GM23338 (cell line): ENCODE results near the gene PHF20. TPM values are rescaled to one million over a fixed set of nuclear protein-coding genes. Genes with fewer than 3 reads are reported as not detected.

ENCODE experiments used
- ATAC-seq: fragments of 200-7000 bp; cut with Tn5 transposase; 3 replicates; pipeline ENCODE4 v1.9.1; 2020
- DNase-seq: peaks from one replicate; pipeline ENCODE4 v3.0.0-alpha.2; 2015; ENCODE audit warnings: low spot score
- H2AFZ ChIP-seq: fragments of 200-600 bp; sonication (generic); 2 replicates; pipeline ENCODE4 v1.8.0; 2016; ENCODE audit warnings: antibody characterized with exemption, mild to moderate bottlenecking, moderate library complexity
- H3F3A ChIP-seq: fragments of 200-600 bp; sonication (generic); replicated peaks from 2 replicates; pipeline ENCODE4 v1.8.0; 2017; ENCODE audit warnings: antibody characterized with exemption, mixed run types, low read depth
- H3K27ac ChIP-seq: fragments of 200-600 bp; sonication (generic); 2 replicates; pipeline ENCODE4 v1.6.1; 2016; ENCODE audit warnings: low read depth
- H3K27me3 ChIP-seq: fragments of 200-600 bp; sonication (generic); 2 replicates; pipeline ENCODE4 v1.8.0; 2016; ENCODE audit warnings: mild to moderate bottlenecking, mixed run types, moderate library complexity; ENCODE audit not compliant: insufficient read depth
- H3K36me3 ChIP-seq: fragments of 200-600 bp; sonication (generic); 2 replicates; pipeline ENCODE4 v1.8.0; 2016; ENCODE audit warnings: mild to moderate bottlenecking; ENCODE audit not compliant: insufficient read depth
- H3K4me1 ChIP-seq: fragments of 200-600 bp; sonication (generic); 2 replicates; pipeline ENCODE4 v1.8.0; 2016; ENCODE audit warnings: mild to moderate bottlenecking, moderate library complexity; ENCODE audit not compliant: insufficient read depth
- H3K4me2 ChIP-seq: fragments of 200-600 bp; sonication (generic); 2 replicates; pipeline ENCODE4 v1.7.1; 2017; ENCODE audit warnings: mixed run types
- H3K4me3 ChIP-seq: fragments of 200-600 bp; sonication (generic); 2 replicates; pipeline ENCODE4 v1.6.1; 2016; ENCODE audit warnings: mixed run types
- H3K79me2 ChIP-seq: fragments of 200-600 bp; sonication (generic); replicated peaks from 2 replicates; pipeline ENCODE4 v1.8.0; 2017; ENCODE audit warnings: mild to moderate bottlenecking; ENCODE audit not compliant: insufficient read depth
- H3K9me2 ChIP-seq: fragments of 200-600 bp; sonication (generic); 2 replicates; pipeline ENCODE4 v1.8.0; 2017; ENCODE audit not compliant: insufficient read depth
- H4K20me1 ChIP-seq: fragments of 200-600 bp; sonication (generic); replicated peaks from 2 replicates; pipeline ENCODE4 v1.8.0; 2017; ENCODE audit warnings: mild to moderate bottlenecking; ENCODE audit not compliant: insufficient read depth
- H3K27ac Mint-ChIP-seq: 2 replicates; pipeline ENCODE4 v1.8.0; 2020; ENCODE audit warnings: inconsistent platforms, mild to moderate bottlenecking, moderate library complexity, mixed read lengths
- H3K27me3 Mint-ChIP-seq: 3 replicates; pipeline ENCODE4 v1.8.0; 2022; ENCODE audit warnings: low read depth, mild to moderate bottlenecking, moderate library complexity, mixed read lengths, inconsistent platforms; ENCODE audit not compliant: insufficient read depth, poor library complexity
- H3K36me3 Mint-ChIP-seq: 3 replicates; pipeline ENCODE4 v1.8.0; 2021; ENCODE audit warnings: low read depth, mild to moderate bottlenecking, inconsistent platforms, moderate library complexity, mixed read lengths
- H3K4me1 Mint-ChIP-seq: 3 replicates; pipeline ENCODE4 v1.8.0; 2020; ENCODE audit warnings: mild to moderate bottlenecking, inconsistent platforms, mixed read lengths
- H3K4me3 Mint-ChIP-seq: 3 replicates; pipeline ENCODE4 v1.8.0; 2021; ENCODE audit warnings: moderate library complexity, mild to moderate bottlenecking, inconsistent platforms, mixed read lengths
- H3K9me3 Mint-ChIP-seq: 3 replicates; pipeline ENCODE4 v1.8.0; 2020; ENCODE audit warnings: moderate library complexity, mild to moderate bottlenecking, inconsistent platforms, mixed read lengths
- CREB1 ChIP-seq: fragments of 250-450 bp; sonication (Bioruptor Pico); IDR thresholded peaks from 2 replicates; pipeline ENCODE4 v1.5.0; 2020; ENCODE audit warnings: low read depth, mild to moderate bottlenecking, moderate library complexity
- EZH2 ChIP-seq: fragments of 200-600 bp; sonication (generic); IDR thresholded peaks from one replicate; pipeline ENCODE4 v1.8.0; 2017; ENCODE audit warnings: antibody characterized with exemption, mild to moderate bottlenecking, low read depth; ENCODE audit not compliant: unreplicated experiment
- EZH2phosphoT487 ChIP-seq: fragments of 200-600 bp; sonication (generic); IDR thresholded peaks from one replicate; pipeline ENCODE4 v1.8.1; 2018; ENCODE audit warnings: antibody characterized with exemption; ENCODE audit not compliant: unreplicated experiment
- JUNB ChIP-seq: IDR thresholded peaks from one replicate; pipeline ENCODE4 v1.6.1; 2016; ENCODE audit warnings: antibody characterized with exemption; ENCODE audit not compliant: unreplicated experiment
- NANOG ChIP-seq: IDR thresholded peaks from 2 replicates; pipeline ENCODE4 v1.6.1; 2016; ENCODE audit warnings: antibody characterized with exemption, borderline replicate concordance
- POLR2AphosphoS5 ChIP-seq: IDR thresholded peaks from 2 replicates; pipeline ENCODE4 v1.6.1; 2016; ENCODE audit warnings: antibody characterized with exemption, low read depth
- STAT1 ChIP-seq: IDR thresholded peaks from one replicate; pipeline ENCODE4 v1.6.1; 2016; ENCODE audit warnings: antibody characterized with exemption; ENCODE audit not compliant: unreplicated experiment
- ZNF114 ChIP-seq: fragments of 250-450 bp; sonication (Bioruptor Pico); IDR thresholded peaks from 2 replicates; pipeline ENCODE4 v1.5.0; 2020; ENCODE audit warnings: mild to moderate bottlenecking, moderate library complexity
- ZNF331 ChIP-seq: fragments of 250-450 bp; sonication (Bioruptor Pico); IDR thresholded peaks from 2 replicates; pipeline ENCODE4 v1.5.0; 2020; ENCODE audit warnings: low read depth, mild to moderate bottlenecking, moderate library complexity
- polyA plus RNA-seq: library from polyadenylated mRNA; unstranded; fragments of >200 nt; fragmentation: Nextera tagmentation; extraction: Ambion mirVana; gene quantifications from 2 replicates; pipeline ENCODE4 v1.2.1, GENCODE V29; 2016
- total RNA-seq: library from RNA; depleted of rRNA; stranded (reverse); fragments of >200 nt; shearing (Covaris generic); gene quantifications from 2 replicates; pipeline ENCODE4 v1.2.3, GENCODE V29; 2014
- TF ChIP-seq, protein P1 (sequence below): IDR thresholded peaks from 2 replicates; pipeline ENCODE4 v1.6.1; 2016; ENCODE audit warnings: antibody characterized with exemption
- TF ChIP-seq, protein P2 (sequence below), 2 experiments: fragments of 200-600 bp in 1 of 2; sonication (generic) in 1 of 2; conservative IDR thresholded peaks; 2 replicates each; pipeline versions ENCODE4 v1.5.1 to v1.6.1; 2016 to 2017; ENCODE audit warnings: antibody characterized with exemption in 2 of 2, low read depth in 2 of 2, mild to moderate bottlenecking in 2 of 2, moderate library complexity in 1 of 2
- TF ChIP-seq, protein P3 (sequence below): fragments of 250-450 bp; sonication (Bioruptor Pico); IDR thresholded peaks from 2 replicates; pipeline ENCODE4 v1.5.0; 2020; ENCODE audit warnings: mild to moderate bottlenecking, moderate library complexity
- TF ChIP-seq, protein P4 (sequence below): IDR thresholded peaks from one replicate; pipeline ENCODE4 v1.6.1; 2018; ENCODE audit warnings: antibody characterized with exemption; ENCODE audit not compliant: unreplicated experiment

Gene PHF20
- total and polyA plus RNA-seq, 2 experiments from 2014 or later, result 71.8 to 103 TPM

DNA sequence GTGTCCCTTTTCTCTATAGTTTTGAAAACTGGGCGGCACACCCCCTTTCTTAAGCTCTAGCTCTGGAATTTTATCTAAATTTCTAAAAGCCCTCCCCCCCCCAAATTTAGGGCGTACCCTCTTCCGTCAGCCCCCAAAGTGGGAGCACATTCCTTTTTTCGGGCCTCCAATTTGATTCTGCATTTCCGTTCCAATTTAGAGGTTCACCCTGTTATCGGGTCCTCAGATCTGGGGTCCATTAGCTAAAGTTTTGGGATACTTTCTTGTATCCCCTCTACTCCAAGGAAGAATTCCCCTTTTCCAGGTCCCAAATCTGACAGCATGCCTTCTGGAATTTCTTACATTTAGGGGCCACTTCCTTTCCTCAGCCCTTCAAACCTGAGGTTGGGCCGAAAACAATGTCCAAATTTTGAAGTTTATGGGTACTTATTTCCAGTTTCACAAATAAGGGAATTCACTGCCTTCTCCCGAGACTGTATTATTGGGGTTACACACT lies 796 bp downstream of the PHF20 start:
- Histone ChIP-seq H3K4me3 (peak overlapping the region; percentile 89), H2AFZ (no peak overlapping the region), H3K79me2 (peaks cover 54% of the 10 kb centered on the region), H3F3A (peaks cover 12% of the 10 kb centered on the region), H3K27ac (peak overlapping the region; percentile 57; the same call in 1 of the 2 replicates), H3K36me3 (peaks cover 11% of the 10 kb centered on the region; the same call in 1 of the 2 replicates), H3K4me2 (peak overlapping the region; percentile 94), H3K27me3 (peaks cover 10% of the 10 kb centered on the region), H4K20me1 (peaks cover 28% of the 10 kb centered on the region), H3K4me1 (peaks cover 32% of the 10 kb centered on the region), H3K9me2 (peaks cover 5% of the 10 kb centered on the region; the same call in 1 of the 2 replicates)
- Mint-ChIP-seq H3K9me3 (peaks cover 12% of the 10 kb centered on the region; the same call in 2 of the 3 replicates), H3K27me3 (peaks cover 25% of the 10 kb centered on the region), H3K27ac (peak overlapping the region; percentile 94), H3K36me3 (peaks cover 22% of the 10 kb centered on the region), H3K4me3 (peak overlapping the region; percentile 93), H3K4me1 (peaks cover 38% of the 10 kb centered on the region)
- TF ChIP-seq, protein P1, sequence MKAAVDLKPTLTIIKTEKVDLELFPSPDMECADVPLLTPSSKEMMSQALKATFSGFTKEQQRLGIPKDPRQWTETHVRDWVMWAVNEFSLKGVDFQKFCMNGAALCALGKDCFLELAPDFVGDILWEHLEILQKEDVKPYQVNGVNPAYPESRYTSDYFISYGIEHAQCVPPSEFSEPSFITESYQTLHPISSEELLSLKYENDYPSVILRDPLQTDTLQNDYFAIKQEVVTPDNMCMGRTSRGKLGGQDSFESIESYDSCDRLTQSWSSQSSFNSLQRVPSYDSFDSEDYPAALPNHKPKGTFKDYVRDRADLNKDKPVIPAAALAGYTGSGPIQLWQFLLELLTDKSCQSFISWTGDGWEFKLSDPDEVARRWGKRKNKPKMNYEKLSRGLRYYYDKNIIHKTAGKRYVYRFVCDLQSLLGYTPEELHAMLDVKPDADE, result no peak
- TF ChIP-seq EZH2phosphoT487 (no peak), EZH2 (no peak), CREB1 (CRISPR knock-in tag) (no peak), STAT1 (no peak), NANOG (no peak), POLR2AphosphoS5 (no peak), ZNF331 (no peak), ZNF114 (CRISPR knock-in tag) (no peak), JUNB (no peak)
- TF ChIP-seq, protein P2, sequence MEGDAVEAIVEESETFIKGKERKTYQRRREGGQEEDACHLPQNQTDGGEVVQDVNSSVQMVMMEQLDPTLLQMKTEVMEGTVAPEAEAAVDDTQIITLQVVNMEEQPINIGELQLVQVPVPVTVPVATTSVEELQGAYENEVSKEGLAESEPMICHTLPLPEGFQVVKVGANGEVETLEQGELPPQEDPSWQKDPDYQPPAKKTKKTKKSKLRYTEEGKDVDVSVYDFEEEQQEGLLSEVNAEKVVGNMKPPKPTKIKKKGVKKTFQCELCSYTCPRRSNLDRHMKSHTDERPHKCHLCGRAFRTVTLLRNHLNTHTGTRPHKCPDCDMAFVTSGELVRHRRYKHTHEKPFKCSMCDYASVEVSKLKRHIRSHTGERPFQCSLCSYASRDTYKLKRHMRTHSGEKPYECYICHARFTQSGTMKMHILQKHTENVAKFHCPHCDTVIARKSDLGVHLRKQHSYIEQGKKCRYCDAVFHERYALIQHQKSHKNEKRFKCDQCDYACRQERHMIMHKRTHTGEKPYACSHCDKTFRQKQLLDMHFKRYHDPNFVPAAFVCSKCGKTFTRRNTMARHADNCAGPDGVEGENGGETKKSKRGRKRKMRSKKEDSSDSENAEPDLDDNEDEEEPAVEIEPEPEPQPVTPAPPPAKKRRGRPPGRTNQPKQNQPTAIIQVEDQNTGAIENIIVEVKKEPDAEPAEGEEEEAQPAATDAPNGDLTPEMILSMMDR (conservative IDR thresholded peaks at IDR 0.05; ENCODE audit: low read depth in 2 of 2), result no peak
- TF ChIP-seq, protein P3, sequence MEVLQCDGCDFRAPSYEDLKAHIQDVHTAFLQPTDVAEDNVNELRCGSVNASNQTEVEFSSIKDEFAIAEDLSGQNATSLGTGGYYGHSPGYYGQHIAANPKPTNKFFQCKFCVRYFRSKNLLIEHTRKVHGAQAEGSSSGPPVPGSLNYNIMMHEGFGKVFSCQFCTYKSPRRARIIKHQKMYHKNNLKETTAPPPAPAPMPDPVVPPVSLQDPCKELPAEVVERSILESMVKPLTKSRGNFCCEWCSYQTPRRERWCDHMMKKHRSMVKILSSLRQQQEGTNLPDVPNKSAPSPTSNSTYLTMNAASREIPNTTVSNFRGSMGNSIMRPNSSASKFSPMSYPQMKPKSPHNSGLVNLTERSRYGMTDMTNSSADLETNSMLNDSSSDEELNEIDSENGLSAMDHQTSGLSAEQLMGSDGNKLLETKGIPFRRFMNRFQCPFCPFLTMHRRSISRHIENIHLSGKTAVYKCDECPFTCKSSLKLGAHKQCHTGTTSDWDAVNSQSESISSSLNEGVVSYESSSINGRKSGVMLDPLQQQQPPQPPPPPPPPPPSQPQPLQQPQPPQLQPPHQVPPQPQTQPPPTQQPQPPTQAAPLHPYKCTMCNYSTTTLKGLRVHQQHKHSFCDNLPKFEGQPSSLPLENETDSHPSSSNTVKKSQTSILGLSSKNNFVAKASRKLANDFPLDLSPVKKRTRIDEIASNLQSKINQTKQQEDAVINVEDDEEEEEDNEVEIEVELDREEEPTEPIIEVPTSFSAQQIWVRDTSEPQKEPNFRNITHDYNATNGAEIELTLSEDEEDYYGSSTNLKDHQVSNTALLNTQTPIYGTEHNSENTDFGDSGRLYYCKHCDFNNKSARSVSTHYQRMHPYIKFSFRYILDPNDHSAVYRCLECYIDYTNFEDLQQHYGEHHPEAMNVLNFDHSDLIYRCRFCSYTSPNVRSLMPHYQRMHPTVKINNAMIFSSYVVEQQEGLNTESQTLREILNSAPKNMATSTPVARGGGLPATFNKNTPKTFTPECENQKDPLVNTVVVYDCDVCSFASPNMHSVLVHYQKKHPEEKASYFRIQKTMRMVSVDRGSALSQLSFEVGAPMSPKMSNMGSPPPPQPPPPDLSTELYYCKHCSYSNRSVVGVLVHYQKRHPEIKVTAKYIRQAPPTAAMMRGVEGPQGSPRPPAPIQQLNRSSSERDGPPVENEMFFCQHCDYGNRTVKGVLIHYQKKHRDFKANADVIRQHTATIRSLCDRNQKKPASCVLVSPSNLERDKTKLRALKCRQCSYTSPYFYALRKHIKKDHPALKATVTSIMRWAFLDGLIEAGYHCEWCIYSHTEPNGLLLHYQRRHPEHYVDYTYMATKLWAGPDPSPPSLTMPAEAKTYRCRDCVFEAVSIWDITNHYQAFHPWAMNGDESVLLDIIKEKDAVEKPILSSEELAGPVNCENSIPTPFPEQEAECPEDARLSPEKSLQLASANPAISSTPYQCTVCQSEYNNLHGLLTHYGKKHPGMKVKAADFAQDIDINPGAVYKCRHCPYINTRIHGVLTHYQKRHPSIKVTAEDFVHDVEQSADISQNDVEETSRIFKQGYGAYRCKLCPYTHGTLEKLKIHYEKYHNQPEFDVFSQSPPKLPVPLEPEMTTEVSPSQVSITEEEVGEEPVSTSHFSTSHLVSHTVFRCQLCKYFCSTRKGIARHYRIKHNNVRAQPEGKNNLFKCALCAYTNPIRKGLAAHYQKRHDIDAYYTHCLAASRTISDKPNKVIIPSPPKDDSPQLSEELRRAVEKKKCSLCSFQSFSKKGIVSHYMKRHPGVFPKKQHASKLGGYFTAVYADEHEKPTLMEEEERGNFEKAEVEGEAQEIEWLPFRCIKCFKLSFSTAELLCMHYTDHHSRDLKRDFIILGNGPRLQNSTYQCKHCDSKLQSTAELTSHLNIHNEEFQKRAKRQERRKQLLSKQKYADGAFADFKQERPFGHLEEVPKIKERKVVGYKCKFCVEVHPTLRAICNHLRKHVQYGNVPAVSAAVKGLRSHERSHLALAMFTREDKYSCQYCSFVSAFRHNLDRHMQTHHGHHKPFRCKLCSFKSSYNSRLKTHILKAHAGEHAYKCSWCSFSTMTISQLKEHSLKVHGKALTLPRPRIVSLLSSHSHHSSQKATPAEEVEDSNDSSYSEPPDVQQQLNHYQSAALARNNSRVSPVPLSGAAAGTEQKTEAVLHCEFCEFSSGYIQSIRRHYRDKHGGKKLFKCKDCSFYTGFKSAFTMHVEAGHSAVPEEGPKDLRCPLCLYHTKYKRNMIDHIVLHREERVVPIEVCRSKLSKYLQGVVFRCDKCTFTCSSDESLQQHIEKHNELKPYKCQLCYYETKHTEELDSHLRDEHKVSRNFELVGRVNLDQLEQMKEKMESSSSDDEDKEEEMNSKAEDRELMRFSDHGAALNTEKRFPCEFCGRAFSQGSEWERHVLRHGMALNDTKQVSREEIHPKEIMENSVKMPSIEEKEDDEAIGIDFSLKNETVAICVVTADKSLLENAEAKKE (CRISPR knock-in tag), result no peak
- TF ChIP-seq, protein P4, sequence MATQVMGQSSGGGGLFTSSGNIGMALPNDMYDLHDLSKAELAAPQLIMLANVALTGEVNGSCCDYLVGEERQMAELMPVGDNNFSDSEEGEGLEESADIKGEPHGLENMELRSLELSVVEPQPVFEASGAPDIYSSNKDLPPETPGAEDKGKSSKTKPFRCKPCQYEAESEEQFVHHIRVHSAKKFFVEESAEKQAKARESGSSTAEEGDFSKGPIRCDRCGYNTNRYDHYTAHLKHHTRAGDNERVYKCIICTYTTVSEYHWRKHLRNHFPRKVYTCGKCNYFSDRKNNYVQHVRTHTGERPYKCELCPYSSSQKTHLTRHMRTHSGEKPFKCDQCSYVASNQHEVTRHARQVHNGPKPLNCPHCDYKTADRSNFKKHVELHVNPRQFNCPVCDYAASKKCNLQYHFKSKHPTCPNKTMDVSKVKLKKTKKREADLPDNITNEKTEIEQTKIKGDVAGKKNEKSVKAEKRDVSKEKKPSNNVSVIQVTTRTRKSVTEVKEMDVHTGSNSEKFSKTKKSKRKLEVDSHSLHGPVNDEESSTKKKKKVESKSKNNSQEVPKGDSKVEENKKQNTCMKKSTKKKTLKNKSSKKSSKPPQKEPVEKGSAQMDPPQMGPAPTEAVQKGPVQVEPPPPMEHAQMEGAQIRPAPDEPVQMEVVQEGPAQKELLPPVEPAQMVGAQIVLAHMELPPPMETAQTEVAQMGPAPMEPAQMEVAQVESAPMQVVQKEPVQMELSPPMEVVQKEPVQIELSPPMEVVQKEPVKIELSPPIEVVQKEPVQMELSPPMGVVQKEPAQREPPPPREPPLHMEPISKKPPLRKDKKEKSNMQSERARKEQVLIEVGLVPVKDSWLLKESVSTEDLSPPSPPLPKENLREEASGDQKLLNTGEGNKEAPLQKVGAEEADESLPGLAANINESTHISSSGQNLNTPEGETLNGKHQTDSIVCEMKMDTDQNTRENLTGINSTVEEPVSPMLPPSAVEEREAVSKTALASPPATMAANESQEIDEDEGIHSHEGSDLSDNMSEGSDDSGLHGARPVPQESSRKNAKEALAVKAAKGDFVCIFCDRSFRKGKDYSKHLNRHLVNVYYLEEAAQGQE, result no peak
- DNase-seq, result peak; percentile 16
- no peak for ATAC-seq
